Ovary (tissue), 9 donors: ENCODE results near the gene CREBRF. TPM values are rescaled to one million over a fixed set of nuclear protein-coding genes. Genes with fewer than 3 reads are reported as not detected.

Source experiments
- DNase-seq, 5 donors: peaks; one replicate each; pipeline ENCODE4 v3.0.0-alpha.2; 2019 to 2020
- H3K27ac ChIP-seq, 2 donors: fragments of 200-600 bp; one replicate each; pipeline versions ENCODE4 v1.5.1 to v1.8.0; 2019 to 2022
- H3K27me3 ChIP-seq: fragments of 200-600 bp; one replicate; pipeline ENCODE4 v1.8.0; 2022
- H3K36me3 ChIP-seq: fragments of 200-600 bp; sonication (generic); one replicate; pipeline ENCODE4 v1.5.1; 2019
- H3K4me1 ChIP-seq: one replicate; pipeline ENCODE4 v1.8.1; 2013; ENCODE audit warnings: mild to moderate bottlenecking, moderate library complexity; ENCODE audit not compliant: insufficient read depth
- H3K4me3 ChIP-seq: fragments of 200-600 bp; sonication (generic); one replicate; pipeline ENCODE4 v1.5.1; 2017
- H3K9me3 ChIP-seq, 2 donors: fragments of 200-600 bp in 1 of 2; sonication (generic) in 1 of 2; one replicate each; pipeline versions ENCODE4 v1.5.1 to v1.8.1; 2013 to 2019; ENCODE audit warnings: mild to moderate bottlenecking in 1 of 2, moderate library complexity in 1 of 2
- CTCF ChIP-seq, 3 donors: fragments of 450-650 bp in 2 of 3; fragments of 200-600 bp in 1 of 3; IDR thresholded peaks; one replicate each; pipeline versions ENCODE4 v1.5.1 to v1.8.0; 2016 to 2022; ENCODE audit warnings: antibody characterized with exemption in 3 of 3, mild to moderate bottlenecking in 1 of 3
- EP300 ChIP-seq: sonication (generic); formaldehyde crosslinking; IDR thresholded peaks from one replicate; pipeline ENCODE4 v1.6.1; 2017; ENCODE audit warnings: antibody characterized with exemption
- POLR2A ChIP-seq: fragments of 450-650 bp; IDR thresholded peaks from one replicate; pipeline ENCODE4 v1.6.1; 2017; ENCODE audit warnings: antibody characterized with exemption, mild to moderate bottlenecking, moderate library complexity
- WGBS, 3 donors: extraction: QIAGEN DNeasy Blood & Tissue Kit in 1 of 3; methylation state at CpG; one replicate each; pipeline versions ENCODE4 v1.1.5 to v1.1.7; 2013 to 2017; 5-methylcytosine and 5-hydroxymethylcytosine counted together
- intact Hi-C, 4 donors: fragments of 100-400 bp; cut with DNase I; formaldehyde crosslinking; loops; one replicate each; pipeline versions ENCODE4 v1.11.0 to v1.15.1; 2022 to 2023
- polyA plus RNA-seq, 2 donors: library from polyadenylated mRNA; stranded (reverse); fragments of 200-250 nt in 1 of 2; fragments of 350-450 nt in 1 of 2; fragmentation: Illumina TruSeq in 1 of 2; extraction: RNeasy Lipid Tissue Mini Kit (QIAGEN cat#74804) in 1 of 2; gene quantifications; one replicate each; pipeline ENCODE4 v1.2.3, GENCODE V29; 2013 to 2014
- small RNA-seq: library from RNA; depleted of rRNA; stranded (forward); fragments of <200 nt; gene quantifications from one replicate; pipeline ENCODE3, GENCODE V24; 2016
- total RNA-seq, 7 donors: library from RNA; depleted of rRNA in 2 of 7; stranded (reverse); fragments of >200 nt in 2 of 7; fragmentation: NEBNext Ultra II Directional in 3 of 7; extraction: Animal tissue kit (Norgen Biotek cat#: 25700) in 3 of 7; gene quantifications; one replicate each; pipeline versions ENCODE4 v1.1.0 to v1.2.4, GENCODE V29; 2016 to 2023
- donor health status: DM: no; HTN: no; CAD: no; lungs with moderate emphysema.
- donor health status: DM: no; HTN: no; CAD: no.
- donor health status: Bipolar disorder and iron deficiency.
- donor health status: DM: yes; HTN: yes; CAD: no.
- donor health status: DM: no; HTN: no; CAD: no.
- donor health status: DM: yes; HTN: yes; CAD: no.

Gene CREBRF
- total and polyA plus RNA-seq, 9 donors, result 12.3 to 45.9 (median 31.3) TPM

GRCh38 chr5:173187054-173187743 is 131.0 kb downstream of the CREBRF start:
- no peak for DNase-seq
- Histone ChIP-seq H3K4me3 (no peak overlapping the region), H3K27ac (no peak overlapping the region), H3K9me3 (no peaks in the 10 kb centered on the region), H3K36me3 (no peaks in the 10 kb centered on the region), H3K4me1 (no peaks in the 10 kb centered on the region), H3K27me3 (no peaks in the 10 kb centered on the region)
- no peak for TF ChIP-seq CTCF (IDR thresholded peaks at IDR 0.05)
- 73 to 79% (median 74%) methylated on average over 10 to 11 of the region's 11 CpGs for WGBS, 3 donors
- intact Hi-C loops, result no loop called here

GRCh38 chr5:173188280-173188679 is 132.1 kb downstream of the CREBRF start:
- Histone ChIP-seq H3K27ac (no peak overlapping the region), H3K9me3 (no peaks in the 10 kb centered on the region), H3K27me3 (no peaks in the 10 kb centered on the region), H3K36me3 (no peaks in the 10 kb centered on the region), H3K4me3 (no peak overlapping the region), H3K4me1 (no peaks in the 10 kb centered on the region)
- intact Hi-C loops, result no loop called here
- TF ChIP-seq EP300, result no peak
- TF ChIP-seq CTCF (IDR thresholded peaks at IDR 0.05), result no peak
- TF ChIP-seq POLR2A, result no peak
- 62 to 70% (median 63%) methylated on average over 2 of the region's 2 CpGs for WGBS, 3 donors
- no peak for DNase-seq

Small RNAs within 50 kb of the gene (small RNA-seq; reads per million reads assigned to genes)
- gene RF00019 (not detected), gene SNORA74B (8.9 reads per million, percentile 83 among the genes with 10 or more reads in this experiment)

Other genes with a start within 250 kb of the CREBRF start
- 100 to 1,000 TPM in 2 of 7 donors, 10 to 100 TPM in 5; 41.7 to 132 (median 92.3) TPM for gene ERGIC1, start 222.1 kb upstream of the CREBRF start, total RNA-seq
- gene ERGIC1, start 222.1 kb upstream of the CREBRF start, polyA plus RNA-seq, result 100 to 1,000 TPM in 1 of 2 donors, 10 to 100 TPM in 1; 76.4 to 147 TPM
- gene RPL26L1, start 96.9 kb upstream of the CREBRF start, total RNA-seq, result 10 to 100 TPM; 19.8 to 34.8 (median 24.3) TPM
- 10 to 100 TPM; 36.3 to 42.2 TPM for gene RPL26L1, start 96.9 kb upstream of the CREBRF start, polyA plus RNA-seq
- gene ATP6V0E1, start 72.6 kb upstream of the CREBRF start, total RNA-seq, result 100 to 1,000 TPM in 6 of 7 donors, 10 to 100 TPM in 1; 99.7 to 171 (median 161) TPM
- gene ATP6V0E1, start 72.6 kb upstream of the CREBRF start, polyA plus RNA-seq, result 100 to 1,000 TPM; 211 to 376 TPM
- 10 to 100 TPM in 2 of 7 donors, 1 to 10 TPM in 5; 8.3 to 17.6 (median 9.5) TPM for gene BNIP1, start 88.2 kb downstream of the CREBRF start, total RNA-seq
- 10 to 100 TPM in 1 of 2 donors, 1 to 10 TPM in 1; 9.1 to 14.8 TPM for gene BNIP1, start 88.2 kb downstream of the CREBRF start, polyA plus RNA-seq
- gene NKX2-5, start 178.9 kb downstream of the CREBRF start, total RNA-seq, result not detected
- not detected for gene NKX2-5, start 178.9 kb downstream of the CREBRF start, polyA plus RNA-seq